ENCODE measurements around the gene PTPRR. TPM values are rescaled to one million over a fixed set of nuclear protein-coding genes. Genes with fewer than 3 reads are reported as not detected.

The PTPRR gene
- total RNA-seq, 2 donors from 2014 or later: 0.37 to 0.51 TPM

DNA sequence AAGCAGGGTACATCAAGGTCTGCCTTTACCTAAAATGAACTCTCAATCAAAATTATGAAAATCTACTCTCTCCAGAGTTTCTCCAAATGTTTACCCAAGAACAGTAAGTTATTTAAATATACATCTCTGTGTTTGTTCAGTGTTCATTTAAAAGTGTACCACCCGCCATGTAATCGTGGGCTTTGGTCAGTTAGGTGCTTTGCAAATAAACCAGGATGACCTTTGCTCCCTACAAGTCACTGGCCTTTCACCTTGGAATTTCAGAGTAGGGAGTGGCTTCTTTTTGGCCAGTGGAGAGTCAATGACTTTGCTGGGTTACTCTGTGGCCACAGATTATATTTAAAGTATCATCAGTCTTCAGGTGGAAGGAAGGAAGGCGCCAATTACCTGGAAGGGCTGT lies 208.7 kb downstream of the PTPRR start:
- Histone ChIP-seq H3K4me1 (no peaks in the 10 kb centered on the region), H3K36me3 (no peaks in the 10 kb centered on the region), H3K27ac (no peak overlapping the region), H3K27me3 (no peaks in the 10 kb centered on the region), H3K4me3 (no peak overlapping the region), H3K9me3 (no peaks in the 10 kb centered on the region)
- no peak for DNase-seq (ENCODE audit: low spot score)
- no peak for TF ChIP-seq CTCF (IDR thresholded peaks at IDR 0.05)

DNA sequence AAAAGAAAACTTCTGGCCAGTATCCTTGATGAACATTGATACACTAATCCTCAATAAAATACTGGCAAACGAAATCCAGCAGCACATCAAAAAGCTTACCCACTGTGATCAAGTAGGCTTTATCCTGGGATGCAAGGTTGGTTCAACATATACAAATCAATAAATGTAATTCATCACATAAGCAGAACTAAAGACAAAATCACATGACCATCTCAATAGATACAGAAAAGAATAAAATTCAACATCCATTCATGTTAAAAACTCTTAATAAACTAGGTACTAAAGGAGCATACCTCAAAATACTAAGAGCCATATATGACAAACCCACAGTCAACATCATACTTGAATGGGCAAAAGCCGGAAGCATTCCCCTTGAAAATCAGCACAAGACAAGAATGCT lies 211.5 kb downstream of the PTPRR start:
- no peaks in the 10 kb centered on the region for H3K36me3 ChIP-seq
- H3K27me3 ChIP-seq: no peaks in the 10 kb centered on the region
- no peak overlapping the region for H3K27ac ChIP-seq
- H3K9me3 ChIP-seq: no peaks in the 10 kb centered on the region
- no peak for TF ChIP-seq CTCF (IDR thresholded peaks at IDR 0.05)
- no peak for DNase-seq (ENCODE audit: low spot score)
- no peak overlapping the region for H3K4me3 ChIP-seq
- no peaks in the 10 kb centered on the region for H3K4me1 ChIP-seq

GRCh38 chr12:70706611-70707010 lies 213.9 kb downstream of the PTPRR start:
- no peak for DNase-seq (ENCODE audit: low spot score)
- H3K4me3 ChIP-seq: no peak overlapping the region
- no peaks in the 10 kb centered on the region for H3K36me3 ChIP-seq
- no peaks in the 10 kb centered on the region for H3K9me3 ChIP-seq
- no peak for TF ChIP-seq CTCF (IDR thresholded peaks at IDR 0.05)
- no peak overlapping the region for H3K27ac ChIP-seq
- no peaks in the 10 kb centered on the region for H3K27me3 ChIP-seq
- H3K4me1 ChIP-seq: no peaks in the 10 kb centered on the region

GRCh38 chr12:70698345-70698744 lies 222.2 kb downstream of the PTPRR start:
- Histone ChIP-seq H3K9me3 (no peaks in the 10 kb centered on the region), H3K4me3 (no peak overlapping the region), H3K4me1 (no peaks in the 10 kb centered on the region), H3K27ac (no peak overlapping the region), H3K27me3 (no peaks in the 10 kb centered on the region), H3K36me3 (no peaks in the 10 kb centered on the region)
- TF ChIP-seq CTCF (IDR thresholded peaks at IDR 0.05): no peak
- DNase-seq (ENCODE audit: low spot score): no peak

DNA sequence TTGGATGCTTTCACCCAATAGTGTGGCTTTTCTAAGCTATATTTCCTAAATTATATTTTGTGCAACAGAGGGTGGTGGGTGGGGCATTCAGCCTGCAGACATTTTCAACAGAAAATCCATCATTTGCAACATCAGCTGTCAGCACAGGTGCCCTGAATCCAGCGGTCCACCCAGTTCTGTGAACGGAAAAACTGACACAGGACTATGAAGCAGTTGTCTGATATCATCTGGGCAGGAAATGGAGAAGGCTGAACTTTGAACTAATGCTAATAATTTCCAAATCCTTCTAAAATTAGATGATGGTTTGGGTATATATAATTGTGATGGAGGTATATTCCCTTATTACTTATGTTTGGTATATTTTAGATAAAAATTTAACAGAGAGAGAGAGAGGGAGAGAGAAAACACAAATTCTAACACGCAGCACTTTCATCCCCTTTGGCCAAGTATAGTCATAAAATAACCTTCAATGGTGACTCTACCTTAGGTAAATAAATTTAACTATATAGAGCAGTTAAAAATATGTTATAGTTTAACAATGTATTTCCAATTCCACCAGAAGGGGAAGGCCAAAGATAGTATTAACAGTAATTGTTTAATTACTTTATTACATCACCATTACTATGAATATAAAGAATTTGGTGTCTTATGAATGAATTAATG lies 225.0 kb downstream of the PTPRR start:
- H3K27me3 ChIP-seq: no peaks in the 10 kb centered on the region
- no peak overlapping the region for H3K4me3 ChIP-seq
- no peaks in the 10 kb centered on the region for H3K9me3 ChIP-seq
- H3K4me1 ChIP-seq: peaks cover 0 to 10% of the 10 kb centered on the region in 2 donors
- no peak overlapping the region for H3K27ac ChIP-seq
- no peaks in the 10 kb centered on the region for H3K36me3 ChIP-seq
- no peak for TF ChIP-seq CTCF (IDR thresholded peaks at IDR 0.05)
- no peak for DNase-seq (ENCODE audit: low spot score)

- Histone ChIP-seq H3K27ac (no peak overlapping the region), H3K9me3 (no peaks in the 10 kb centered on the region), H3K36me3 (no peaks in the 10 kb centered on the region), H3K27me3 (no peaks in the 10 kb centered on the region), H3K4me1 (peaks cover 0 to 11% of the 10 kb centered on the region in 2 donors), H3K4me3 (no peak overlapping the region)
- TF ChIP-seq CTCF (IDR thresholded peaks at IDR 0.05): peak in 1 of 2 donors; percentile 62
- DNase-seq (ENCODE audit: low spot score): no peak
Observed at GRCh38 chr12:70692681-70693288, 227.8 kb downstream of the PTPRR start.

Data from right atrium auricular region (tissue), 2 donors.